ENCODE results near the gene TSEN2. TPM values are rescaled to one million over a fixed set of nuclear protein-coding genes. Genes with fewer than 3 reads are reported as not detected.

TSEN2 gene
- total and polyA plus RNA-seq, 2 of the 13 experiments (the other 11 are each of a cell fraction or from before 2014, with no cell fraction given) = 11.0 to 17.3 TPM

GRCh38 chr3:12468276-12468675, 16.0 kb upstream of the TSEN2 start:
- ChIA-PET POLR2A (no interaction called here), CTCF (ENCODE audit: low intra/inter-chr PET ratio, low total read pairs) (no interaction called here)
- Histone ChIP-seq H4K20me1 (ENCODE audit: insufficient read depth, low read length) (no peaks in the 10 kb centered on the region), H3K9ac (ENCODE audit: insufficient read depth, low read depth, low read length) (no peak overlapping the region), H3K36me3 (replicated peaks in 1 of 2; ENCODE audit: control insufficient read depth in 1 of 2, insufficient read depth in 2 of 2, low read length in 2 of 2) (no peaks in the 10 kb centered on the region), H3K4me2 (ENCODE audit: low read depth, low read length) (no peak overlapping the region), H3K27ac (ENCODE audit: extremely low read length, insufficient read depth, low read length) (no peak overlapping the region), H3K79me2 (ENCODE audit: insufficient read depth, low read length) (no peaks in the 10 kb centered on the region), H3K4me3 (replicated peaks in 1 of 3; ENCODE audit: insufficient read depth in 1 of 3, low read depth in 2 of 3, low read length in 3 of 3) (no peak overlapping the region), H3K27me3 (ENCODE audit: control insufficient read depth in 1 of 2, insufficient read depth in 2 of 2, low read length in 2 of 2) (no peaks in the 10 kb centered on the region), H2AFZ (ENCODE audit: low read length) (no peak overlapping the region), H3K4me1 (ENCODE audit: insufficient read depth, low read length) (peaks cover 32% of the 10 kb centered on the region), H3K9me3 (ENCODE audit: low read length) (no peaks in the 10 kb centered on the region)
- FAIRE-seq (no peak), ATAC-seq (no peak), DNase-seq (ENCODE audit: low spot score) (no peak)
- WGBS (ENCODE audit: low lambda C conversion rate) = 89% methylated on average over 5 of the region's 6 CpGs
- no TSS peak for BruUV-seq (replicated peaks)
- in situ Hi-C loops (cut with HindIII; ENCODE audit: extremely low pct_ligation_motif_present, low pct_unique_long_range_greater_than_20kb) (no loop called here), intact Hi-C loops (cut with micrococcal nuclease; ENCODE audit: unreplicated experiment) (no loop called here)
- TF ChIP-seq HDAC6 (IDR thresholded peaks at IDR 0.05; ENCODE audit: low read depth, low read length) (no peak), ZBTB40 (IDR thresholded peaks at IDR 0.05) (no peak), ZBTB40 (CRISPR knock-in tag; IDR thresholded peaks at IDR 0.05) (no peak), NFE2L1 (CRISPR knock-in tag; IDR thresholded peaks at IDR 0.05; ENCODE audit: borderline replicate concordance) (no peak), CREB3 (CRISPR knock-in tag; IDR thresholded peaks at IDR 0.05) (no peak), ZNF574 (CRISPR knock-in tag; IDR thresholded peaks at IDR 0.05) (no peak), ZNF800 (CRISPR knock-in tag; IDR thresholded peaks at IDR 0.05) (no peak), MXD3 (CRISPR knock-in tag; IDR thresholded peaks at IDR 0.05) (no peak), ZNF652 (CRISPR knock-in tag; IDR thresholded peaks at IDR 0.05; ENCODE audit: borderline replicate concordance, low read depth) (no peak), TEAD2 (CRISPR knock-in tag; IDR thresholded peaks at IDR 0.05) (no peak)
